GM19324 (cell line): ENCODE measurements around the gene PTPRN2.
"Not testable (repeated sequence)": the region's sequence is repeated elsewhere in the genome, so short reads cannot be mapped to it uniquely, and the experiment has no call there.

Experiments
- ATAC-seq: cut with Tn5 transposase; IDR thresholded peaks from one replicate; pipeline ENCODE4 v1.9.1; 2021; ENCODE audit warnings: mild to moderate bottlenecking, moderate library complexity; ENCODE audit not compliant: unreplicated experiment, low FRiP score

PTPRN2 gene

GRCh38 chr7:158295966-158296797 is 291.4 kb downstream of the PTPRN2 start:
- no peak for ATAC-seq

- not testable (repeated sequence) for ATAC-seq
Measured at GRCh38 chr7:158294468-158295215, 293.0 kb downstream of the PTPRN2 start.

- no peak for ATAC-seq
Measured at GRCh38 chr7:158292948-158293347, 294.7 kb downstream of the PTPRN2 start.

GRCh38 chr7:158291998-158292397 is 295.6 kb downstream of the PTPRN2 start:
- no peak for ATAC-seq

GRCh38 chr7:158289761-158290523 is 297.7 kb downstream of the PTPRN2 start:
- ATAC-seq: no peak

- ATAC-seq: no peak
Measured at GRCh38 chr7:158289231-158289630, 298.4 kb downstream of the PTPRN2 start.

GRCh38 chr7:158286210-158286609 is 301.4 kb downstream of the PTPRN2 start:
- no peak for ATAC-seq

GRCh38 chr7:158285383-158285770 is 302.2 kb downstream of the PTPRN2 start:
- ATAC-seq: no peak

GRCh38 chr7:158284617-158285382 is 302.8 kb downstream of the PTPRN2 start:
- ATAC-seq: no peak

- no peak for ATAC-seq
Measured at GRCh38 chr7:158284121-158284520, 303.5 kb downstream of the PTPRN2 start.

- ATAC-seq: no peak
Measured at GRCh38 chr7:158283016-158283974, 304.3 kb downstream of the PTPRN2 start.

- no peak for ATAC-seq
Measured at GRCh38 chr7:158282461-158283001, 305.1 kb downstream of the PTPRN2 start.

- ATAC-seq: no peak
Measured at GRCh38 chr7:158281441-158281840, 306.2 kb downstream of the PTPRN2 start.

- no peak for ATAC-seq
Measured at GRCh38 chr7:158280448-158281144, 307.0 kb downstream of the PTPRN2 start.

GRCh38 chr7:158279539-158280447 is 307.8 kb downstream of the PTPRN2 start:
- no peak for ATAC-seq

GRCh38 chr7:158278745-158279320 is 308.8 kb downstream of the PTPRN2 start:
- no peak for ATAC-seq
